HG03575 (cell line): ENCODE data around the gene SLC41A1.
"Not testable (repeated sequence)": the region's sequence is repeated elsewhere in the genome, so short reads cannot be mapped to it uniquely, and the experiment has no call there.

Experiments
- ATAC-seq: cut with Tn5 transposase; IDR thresholded peaks from one replicate; pipeline ENCODE4 v1.9.1; 2021; ENCODE audit not compliant: unreplicated experiment, insufficient number of reproducible peaks, low FRiP score; ENCODE audit errors: extremely low read depth

Gene SLC41A1

DNA sequence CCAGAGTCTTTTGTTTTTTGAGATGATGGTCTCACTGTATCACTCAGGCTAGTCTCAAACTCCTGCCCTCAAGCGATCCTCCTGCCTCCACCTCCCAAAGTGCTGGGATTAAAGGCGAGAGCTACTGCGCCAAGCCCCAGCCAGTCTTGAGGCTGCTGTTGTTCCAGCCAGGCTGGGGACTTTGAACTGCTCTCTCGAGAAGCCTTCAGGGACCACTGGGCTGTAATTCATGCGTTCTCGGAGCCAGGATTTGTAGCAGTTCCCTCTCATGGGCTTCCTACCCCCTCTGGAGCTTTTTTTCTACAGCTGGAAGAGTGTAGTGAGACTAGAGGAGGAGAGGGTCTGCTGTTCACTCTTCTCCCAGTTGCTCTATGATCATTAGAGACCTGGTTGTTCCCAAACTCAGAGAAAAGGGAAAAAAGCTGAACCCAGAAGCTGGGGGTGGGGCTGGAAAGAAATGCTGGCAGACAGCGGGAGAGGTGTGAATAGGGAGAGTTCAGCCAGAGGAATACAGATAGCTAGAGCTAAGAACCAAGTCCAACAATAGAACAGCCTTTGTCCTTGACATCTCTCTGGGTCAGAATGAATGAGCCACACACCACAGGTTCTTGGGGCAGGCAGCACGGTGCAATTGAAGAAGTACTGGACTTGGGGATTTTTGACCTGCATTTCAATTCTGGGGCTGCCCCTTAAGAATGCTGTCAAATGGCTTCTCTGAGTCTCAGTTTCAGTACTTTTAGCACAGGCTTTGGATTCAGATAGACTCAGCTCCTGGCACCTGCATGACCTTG, 13.2 kb upstream of the SLC41A1 start:
- ATAC-seq: no peak

- no peak for ATAC-seq
Observed at GRCh38 chr1:205824180-205824579, 11.2 kb upstream of the SLC41A1 start.

GRCh38 chr1:205823260-205823659, 10.3 kb upstream of the SLC41A1 start:
- not testable (repeated sequence) for ATAC-seq

GRCh38 chr1:205822397-205822796, 9.4 kb upstream of the SLC41A1 start:
- ATAC-seq: no peak

DNA sequence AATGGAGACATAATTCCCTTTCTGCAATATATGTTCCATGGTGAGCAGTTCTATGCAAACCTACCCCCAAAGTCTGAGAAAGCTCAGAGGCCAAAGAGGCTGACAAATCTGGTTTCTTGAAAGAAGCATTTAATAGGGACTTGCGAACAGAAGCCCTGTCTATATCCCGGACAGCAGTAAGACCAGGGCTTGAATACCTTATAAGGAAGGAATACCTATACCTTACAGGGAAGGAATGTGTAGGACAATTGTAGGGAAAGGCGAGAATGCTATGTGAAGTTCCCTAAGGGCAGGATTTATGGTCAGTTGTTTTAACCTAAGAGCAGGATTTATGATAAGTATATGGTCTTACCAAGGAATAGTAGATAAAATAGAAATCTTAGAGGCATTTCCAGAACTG, 5.0 kb upstream of the SLC41A1 start:
- ATAC-seq: no peak

DNA sequence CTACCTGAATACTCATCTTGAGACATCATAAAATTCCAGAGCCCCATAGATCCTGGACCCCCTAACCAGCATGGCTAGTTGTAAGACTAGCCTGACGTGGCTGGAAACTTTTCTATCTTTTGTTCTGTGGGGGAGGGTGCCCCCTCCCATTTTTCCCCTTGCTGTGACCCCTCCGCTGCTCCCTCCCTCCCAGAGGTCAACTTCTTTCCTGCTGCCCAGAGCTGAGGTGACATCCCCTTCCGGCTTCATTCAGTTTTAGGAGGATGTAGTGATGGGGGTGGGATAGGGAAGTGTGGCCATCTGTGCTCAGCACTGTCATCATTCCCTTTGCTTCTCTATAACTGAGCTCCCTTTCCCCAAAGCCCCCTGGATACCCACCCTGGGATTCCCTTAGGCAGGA, 4.4 kb upstream of the SLC41A1 start:
- ATAC-seq: no peak

DNA sequence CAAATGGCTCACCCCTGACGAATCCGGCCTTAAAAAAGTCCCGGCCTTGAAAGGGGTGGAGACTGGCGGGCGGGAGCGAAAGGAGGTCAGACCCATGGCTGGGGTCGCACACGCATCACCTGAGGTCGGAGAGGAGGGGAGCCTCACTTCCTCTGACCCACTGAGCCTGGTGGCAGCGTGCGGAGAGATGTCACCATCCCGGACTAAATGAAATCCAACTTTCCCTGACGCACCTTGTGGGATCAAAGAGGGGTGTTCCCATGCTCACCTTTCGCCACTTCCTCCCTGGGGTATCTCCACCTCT, 709 bp upstream of the SLC41A1 start:
- ATAC-seq: no peak

GRCh38 chr1:205812271-205812877, 624 bp downstream of the SLC41A1 start:
- ATAC-seq: no peak

GRCh38 chr1:205811660-205812059, 1.3 kb downstream of the SLC41A1 start:
- no peak for ATAC-seq

DNA sequence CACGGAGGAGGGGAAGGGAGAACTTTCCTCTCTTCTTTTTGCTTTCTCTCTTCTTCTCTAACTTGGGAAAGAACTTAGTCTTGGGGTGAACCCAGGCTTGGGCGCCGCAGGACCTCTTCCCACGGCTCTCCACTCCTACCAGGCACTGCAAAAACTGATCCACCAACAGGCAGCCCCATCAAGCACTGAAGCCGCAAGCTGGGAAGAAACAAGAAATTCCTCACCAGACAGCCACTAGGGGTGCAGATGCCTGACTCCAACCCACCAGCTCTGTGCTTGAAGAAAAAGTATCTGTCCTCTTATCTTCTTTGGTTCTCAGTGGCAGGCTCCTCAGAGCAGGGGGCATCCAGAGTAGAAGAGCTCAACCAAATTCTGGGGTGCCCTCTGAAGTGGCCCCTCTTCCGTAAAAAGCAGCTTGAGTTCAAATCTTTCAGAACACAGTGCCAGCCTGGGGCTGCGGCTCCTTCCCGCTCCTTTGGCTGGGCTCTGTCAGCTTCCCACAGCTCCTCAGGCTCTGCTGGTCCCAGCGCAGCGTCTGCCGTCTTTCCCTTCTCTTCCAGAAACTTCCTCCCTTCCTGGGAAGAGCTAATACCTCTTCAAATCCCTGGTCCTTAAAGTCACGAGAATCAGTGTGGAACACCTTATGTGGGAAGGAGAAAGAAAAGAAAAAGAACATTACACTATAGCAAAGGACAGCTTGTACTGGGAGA, 2.4 kb downstream of the SLC41A1 start:
- no peak for ATAC-seq

DNA sequence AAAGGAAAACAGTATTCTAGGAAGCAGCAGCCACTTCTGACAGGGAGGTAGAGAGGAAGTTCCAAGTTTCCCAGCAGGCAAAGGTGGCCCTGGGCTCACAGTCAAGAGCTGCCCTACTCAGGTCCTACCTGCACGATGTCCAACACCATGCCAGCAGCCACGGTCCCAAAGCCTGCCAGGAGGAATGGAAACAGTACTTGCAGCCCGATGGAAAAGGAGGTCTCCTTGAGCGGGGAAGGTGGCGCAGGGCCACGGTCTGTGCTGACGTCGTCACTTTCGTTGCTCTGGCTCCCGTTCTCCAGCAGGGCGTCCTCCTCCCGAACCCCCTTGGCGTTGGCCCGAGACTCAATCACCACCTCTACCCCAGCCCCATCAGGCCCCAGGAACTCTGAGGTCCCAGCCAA, 3.1 kb downstream of the SLC41A1 start:
- no peak for ATAC-seq

GRCh38 chr1:205809469-205809868, 3.5 kb downstream of the SLC41A1 start:
- no peak for ATAC-seq

DNA sequence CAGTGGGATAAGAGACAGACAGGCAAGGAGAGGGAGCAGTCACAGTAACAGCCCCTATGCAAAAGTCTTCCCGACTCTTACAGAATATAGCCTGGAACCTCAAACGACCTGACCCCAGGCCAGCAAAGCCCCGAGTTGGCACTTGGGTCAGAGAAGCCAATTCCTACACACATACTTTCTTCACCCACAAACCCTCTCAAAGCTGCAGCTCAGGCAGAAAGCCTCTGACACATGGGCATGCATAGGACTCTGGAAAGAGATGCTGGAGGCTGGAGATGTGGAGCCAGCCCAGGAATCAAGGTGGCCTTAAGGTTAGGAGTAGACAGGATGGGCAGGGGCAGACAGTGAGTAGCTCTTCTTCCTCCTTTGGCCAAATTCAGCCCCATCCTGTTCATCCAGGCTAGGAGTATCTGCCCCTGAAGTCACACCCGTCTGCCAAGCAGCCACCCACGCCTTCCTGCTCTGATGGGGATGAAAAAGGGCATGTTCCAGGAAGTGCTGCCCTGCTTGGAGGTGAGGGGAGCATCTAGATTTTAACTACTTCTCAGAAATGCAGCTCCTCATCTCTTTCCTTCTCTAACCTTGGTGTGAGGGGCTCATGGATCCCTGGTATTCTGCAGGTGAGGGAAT, 7.8 kb downstream of the SLC41A1 start:
- ATAC-seq: no peak

DNA sequence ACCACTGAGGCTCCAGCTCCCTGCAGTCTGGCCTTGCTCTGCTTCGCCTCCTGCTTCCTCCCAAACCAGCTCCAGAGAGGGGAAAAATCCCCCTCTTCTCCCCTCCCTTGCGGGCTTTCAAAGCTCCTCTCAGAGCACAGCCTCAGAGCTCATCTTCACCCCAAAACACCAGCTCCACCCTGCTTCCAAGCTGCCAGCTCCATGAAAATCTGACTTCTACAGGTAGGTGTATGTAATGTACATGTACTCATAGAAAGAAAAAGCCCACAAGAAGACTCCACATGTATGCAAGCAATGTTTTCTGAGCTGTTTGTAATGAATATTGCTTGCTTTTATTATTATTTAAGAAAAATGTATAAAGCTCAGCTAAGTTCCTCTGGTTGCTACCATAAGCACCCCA, 8.4 kb downstream of the SLC41A1 start:
- ATAC-seq: no peak

DNA sequence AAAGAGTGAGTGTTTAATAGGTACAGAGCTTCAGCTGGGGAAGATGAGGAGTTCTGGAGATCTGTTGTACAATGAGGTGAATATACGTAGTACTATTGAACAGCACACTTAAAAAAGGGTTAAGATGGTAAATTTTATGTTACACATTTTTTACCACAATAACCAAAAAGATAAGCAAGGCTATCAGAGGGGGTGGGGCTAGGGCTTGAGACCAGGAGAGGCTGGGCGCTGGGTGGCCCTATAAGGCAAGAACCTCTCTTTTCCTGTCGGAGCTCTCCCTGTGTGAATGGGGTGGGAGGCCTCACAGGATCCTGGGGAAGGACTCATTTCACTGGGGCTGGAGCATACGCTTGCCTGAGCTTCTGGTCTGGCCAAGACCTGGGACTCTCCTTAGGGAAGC, 9.0 kb downstream of the SLC41A1 start:
- no peak for ATAC-seq

GRCh38 chr1:205802060-205802459, 10.9 kb downstream of the SLC41A1 start:
- no peak for ATAC-seq

DNA sequence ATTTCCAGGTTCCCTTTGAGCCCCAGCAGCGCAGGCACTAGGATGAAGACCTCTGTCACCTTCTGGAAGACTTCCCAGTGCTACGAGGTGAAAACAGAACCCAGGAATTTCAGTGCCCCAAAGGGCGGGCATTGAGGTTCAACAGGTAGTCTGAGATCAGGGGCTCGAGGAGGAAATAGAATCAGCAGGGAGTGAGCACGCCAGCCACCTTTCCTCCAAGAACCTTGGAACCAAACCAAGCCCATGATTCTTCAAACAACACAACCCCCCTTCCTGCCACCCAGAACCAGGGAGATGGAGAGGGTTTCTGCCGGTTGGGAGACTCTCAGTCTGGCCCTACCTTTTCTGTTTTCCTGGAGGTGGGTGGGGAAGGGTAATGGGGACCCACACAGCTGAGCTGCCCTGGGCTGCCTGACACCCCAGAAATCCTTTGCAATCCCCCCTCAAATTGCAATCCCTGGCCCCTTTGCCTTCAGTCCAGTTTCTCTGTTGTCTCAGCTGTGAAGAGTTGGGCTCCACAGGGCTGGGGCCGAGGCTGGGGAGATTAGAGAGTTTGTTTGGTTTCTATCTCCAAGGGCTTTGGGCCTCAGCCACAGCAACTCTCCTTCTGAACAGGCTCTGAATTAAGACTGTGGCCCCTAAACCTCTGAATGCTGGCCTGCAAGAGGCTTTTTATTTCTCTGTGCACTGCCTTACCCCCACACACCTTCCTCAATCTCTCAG, 11.9 kb downstream of the SLC41A1 start:
- ATAC-seq: no peak

- ATAC-seq: no peak
Observed at GRCh38 chr1:205800427-205800826, 12.6 kb downstream of the SLC41A1 start.

- ATAC-seq: no peak
Observed at GRCh38 chr1:205798577-205798976, 14.4 kb downstream of the SLC41A1 start.
